Measurements from ENCODE around the gene METTL25B.
A peak's percentile ranks its signal among the peaks of the same experiment; 100 is the strongest.

METTL25B gene

GRCh38 chr1:156777573-156777972 is 49.3 kb downstream of the METTL25B start:
- TF ChIP-seq BACH2 (CRISPR knock-in tag; IDR thresholded peaks at IDR 0.05; ENCODE audit: borderline replicate concordance) = no peak
- no peak for TF ChIP-seq ZFP3 (CRISPR knock-in tag; IDR thresholded peaks at IDR 0.05)
- no peak for TF ChIP-seq TOX (CRISPR knock-in tag; IDR thresholded peaks at IDR 0.05; ENCODE audit: borderline replicate concordance)
- no peak for TF ChIP-seq ZC3H10 (CRISPR knock-in tag; IDR thresholded peaks at IDR 0.05)
- no peak for TF ChIP-seq CSDC2 (CRISPR knock-in tag; IDR thresholded peaks at IDR 0.05)
- ATAC-seq = no peak

- no peak for TF ChIP-seq ZFP3 (CRISPR knock-in tag; IDR thresholded peaks at IDR 0.05)
- no peak for TF ChIP-seq PPARA (CRISPR knock-in tag; IDR thresholded peaks at IDR 0.05; ENCODE audit: borderline replicate concordance)
- TF ChIP-seq, protein P1, sequence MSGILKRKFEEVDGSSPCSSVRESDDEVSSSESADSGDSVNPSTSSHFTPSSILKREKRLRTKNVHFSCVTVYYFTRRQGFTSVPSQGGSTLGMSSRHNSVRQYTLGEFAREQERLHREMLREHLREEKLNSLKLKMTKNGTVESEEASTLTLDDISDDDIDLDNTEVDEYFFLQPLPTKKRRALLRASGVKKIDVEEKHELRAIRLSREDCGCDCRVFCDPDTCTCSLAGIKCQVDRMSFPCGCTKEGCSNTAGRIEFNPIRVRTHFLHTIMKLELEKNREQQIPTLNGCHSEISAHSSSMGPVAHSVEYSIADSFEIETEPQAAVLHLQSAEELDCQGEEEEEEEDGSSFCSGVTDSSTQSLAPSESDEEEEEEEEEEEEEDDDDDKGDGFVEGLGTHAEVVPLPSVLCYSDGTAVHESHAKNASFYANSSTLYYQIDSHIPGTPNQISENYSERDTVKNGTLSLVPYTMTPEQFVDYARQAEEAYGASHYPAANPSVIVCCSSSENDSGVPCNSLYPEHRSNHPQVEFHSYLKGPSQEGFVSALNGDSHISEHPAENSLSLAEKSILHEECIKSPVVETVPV (CRISPR knock-in tag; IDR thresholded peaks at IDR 0.05) = no peak
- no peak for TF ChIP-seq ZFP30 (CRISPR knock-in tag; IDR thresholded peaks at IDR 0.05)
- TF ChIP-seq SNAI2 (CRISPR knock-in tag; IDR thresholded peaks at IDR 0.05) = no peak
- no peak for TF ChIP-seq TOX (CRISPR knock-in tag; IDR thresholded peaks at IDR 0.05; ENCODE audit: borderline replicate concordance)
- TF ChIP-seq TCF4 (CRISPR knock-in tag; IDR thresholded peaks at IDR 0.05; ENCODE audit: borderline replicate concordance) = no peak
- TF ChIP-seq OSR1 (CRISPR knock-in tag; IDR thresholded peaks at IDR 0.05) = 0 out of 2 replicates have a peak, but pooled peaks have one; percentile 27
Measured at GRCh38 chr1:156781585-156782186, 53.4 kb downstream of the METTL25B start.

GRCh38 chr1:156785458-156785857 is 57.2 kb downstream of the METTL25B start:
- TF ChIP-seq GLIS3 (CRISPR knock-in tag; IDR thresholded peaks at IDR 0.05) (no peak), TSHZ2 (CRISPR knock-in tag; IDR thresholded peaks at IDR 0.05) (no peak), BACH2 (CRISPR knock-in tag; IDR thresholded peaks at IDR 0.05; ENCODE audit: borderline replicate concordance) (no peak), ZFP30 (CRISPR knock-in tag; IDR thresholded peaks at IDR 0.05) (no peak), PPARA (CRISPR knock-in tag; IDR thresholded peaks at IDR 0.05; ENCODE audit: borderline replicate concordance) (no peak), ARNTL (CRISPR knock-in tag; IDR thresholded peaks at IDR 0.05; ENCODE audit: borderline replicate concordance, low read depth) (no peak), TCF4 (CRISPR knock-in tag; IDR thresholded peaks at IDR 0.05; ENCODE audit: borderline replicate concordance) (no peak), OSR1 (CRISPR knock-in tag; IDR thresholded peaks at IDR 0.05) (no peak), ISL1 (CRISPR knock-in tag; IDR thresholded peaks at IDR 0.05) (no peak), ZFP3 (CRISPR knock-in tag; IDR thresholded peaks at IDR 0.05) (no peak), CSDC2 (CRISPR knock-in tag; IDR thresholded peaks at IDR 0.05) (no peak)
- TF ChIP-seq, protein P1 (CRISPR knock-in tag; IDR thresholded peaks at IDR 0.05) = no peak
- TF ChIP-seq, protein P2, sequence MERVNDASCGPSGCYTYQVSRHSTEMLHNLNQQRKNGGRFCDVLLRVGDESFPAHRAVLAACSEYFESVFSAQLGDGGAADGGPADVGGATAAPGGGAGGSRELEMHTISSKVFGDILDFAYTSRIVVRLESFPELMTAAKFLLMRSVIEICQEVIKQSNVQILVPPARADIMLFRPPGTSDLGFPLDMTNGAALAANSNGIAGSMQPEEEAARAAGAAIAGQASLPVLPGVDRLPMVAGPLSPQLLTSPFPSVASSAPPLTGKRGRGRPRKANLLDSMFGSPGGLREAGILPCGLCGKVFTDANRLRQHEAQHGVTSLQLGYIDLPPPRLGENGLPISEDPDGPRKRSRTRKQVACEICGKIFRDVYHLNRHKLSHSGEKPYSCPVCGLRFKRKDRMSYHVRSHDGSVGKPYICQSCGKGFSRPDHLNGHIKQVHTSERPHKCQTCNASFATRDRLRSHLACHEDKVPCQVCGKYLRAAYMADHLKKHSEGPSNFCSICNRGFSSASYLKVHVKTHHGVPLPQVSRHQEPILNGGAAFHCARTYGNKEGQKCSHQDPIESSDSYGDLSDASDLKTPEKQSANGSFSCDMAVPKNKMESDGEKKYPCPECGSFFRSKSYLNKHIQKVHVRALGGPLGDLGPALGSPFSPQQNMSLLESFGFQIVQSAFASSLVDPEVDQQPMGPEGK (CRISPR knock-in tag; IDR thresholded peaks at IDR 0.05; ENCODE audit: borderline replicate concordance) = no peak
- ATAC-seq = no peak

More at GRCh38 chr1:156781585-156782186, 53.4 kb downstream of the METTL25B start:
- peak; percentile 71 for ATAC-seq
